Stimulated activated CD8-positive, alpha-beta memory T cell treated with anti-CD3 and anti-CD28 coated beads, Interleukin-15, amount 100 ng/mL, for 1 hour (primary cell): Measurements from ENCODE around the gene HMGCS1.
"Not testable (repeated sequence)": the region's sequence is repeated elsewhere in the genome, so short reads cannot be mapped to it uniquely, and the experiment has no call there.

Experiments used
- DNase-seq: peaks from one replicate; pipeline ENCODE4 v3.0.0-alpha.2; 2020; ENCODE audit warnings: low read depth

The HMGCS1 gene

GRCh38 chr5:43273552-43273951 lies 39.7 kb downstream of the HMGCS1 start:
- DNase-seq, result no peak

GRCh38 chr5:43270645-43271044 lies 42.6 kb downstream of the HMGCS1 start:
- no peak for DNase-seq

GRCh38 chr5:43268188-43268820 lies 44.9 kb downstream of the HMGCS1 start:
- DNase-seq, result no peak

- DNase-seq, result not testable (repeated sequence)
Observed at GRCh38 chr5:43262269-43262668, 50.9 kb downstream of the HMGCS1 start.

GRCh38 chr5:43258116-43258515 lies 55.1 kb downstream of the HMGCS1 start:
- no peak for DNase-seq

GRCh38 chr5:43256261-43256966 lies 56.8 kb downstream of the HMGCS1 start:
- no peak for DNase-seq

- no peak for DNase-seq
Observed at GRCh38 chr5:43255704-43256103, 57.5 kb downstream of the HMGCS1 start.

GRCh38 chr5:43251754-43252153 lies 61.5 kb downstream of the HMGCS1 start:
- DNase-seq, result no peak

GRCh38 chr5:43245724-43246385 lies 67.4 kb downstream of the HMGCS1 start:
- no peak for DNase-seq

GRCh38 chr5:43244823-43245565 lies 68.2 kb downstream of the HMGCS1 start:
- DNase-seq, result no peak

- DNase-seq, result no peak
Observed at GRCh38 chr5:43243270-43243669, 69.9 kb downstream of the HMGCS1 start.

GRCh38 chr5:43242196-43242595 lies 71.0 kb downstream of the HMGCS1 start:
- no peak for DNase-seq
